HEK293 (cell line): ENCODE results near the gene MAPK12.

ENCODE experiments used
- AEBP2 ChIP-seq: fragments of 450-650 bp; formaldehyde crosslinking; IDR thresholded peaks from 2 replicates; pipeline ENCODE4 v1.5.1; 2016; ENCODE audit warnings: missing biosample characterization, missing genetic modification characterization, borderline replicate concordance
- BCL11A ChIP-seq: fragments of 450-650 bp; formaldehyde crosslinking; IDR thresholded peaks from 2 replicates; pipeline ENCODE4 v1.5.1; 2016; ENCODE audit warnings: low read depth, missing biosample characterization, missing genetic modification characterization
- CTCF ChIP-seq: fragments of 450-650 bp; formaldehyde crosslinking; IDR thresholded peaks from 2 replicates; pipeline ENCODE4 v1.5.1; 2016; ENCODE audit warnings: missing biosample characterization, missing genetic modification characterization
- GLI2 ChIP-seq: fragments of 450-650 bp; formaldehyde crosslinking; IDR thresholded peaks from 2 replicates; pipeline ENCODE4; 2017; ENCODE audit warnings: missing biosample characterization, missing genetic modification characterization, low read depth, borderline replicate concordance
- KLF1 ChIP-seq: fragments of 450-650 bp; formaldehyde crosslinking; IDR thresholded peaks from 2 replicates; pipeline ENCODE4 v1.5.1; 2016; ENCODE audit warnings: missing biosample characterization, missing genetic modification characterization
- YY1 ChIP-seq: fragments of 450-650 bp; formaldehyde crosslinking; IDR thresholded peaks from 2 replicates; pipeline ENCODE4 v1.5.1; 2018; ENCODE audit warnings: missing biosample characterization, missing genetic modification characterization
- ZFP3 ChIP-seq: fragments of 450-650 bp; formaldehyde crosslinking; IDR thresholded peaks from 2 replicates; pipeline ENCODE4 v1.5.1; 2016; ENCODE audit warnings: low read depth, missing biosample characterization, missing genetic modification characterization
- ZNF112 ChIP-seq: fragments of 450-650 bp; formaldehyde crosslinking; IDR thresholded peaks from 2 replicates; pipeline ENCODE4 v1.5.0; 2017; ENCODE audit warnings: missing biosample characterization, missing genetic modification characterization
- ZNF433 ChIP-seq: fragments of 450-650 bp; formaldehyde crosslinking; IDR thresholded peaks from 2 replicates; pipeline ENCODE4 v1.5.1; 2016; ENCODE audit warnings: missing biosample characterization, missing genetic modification characterization, low read depth
- TF ChIP-seq, protein P1 (sequence below): fragments of 450-650 bp; formaldehyde crosslinking; IDR thresholded peaks from 2 replicates; pipeline ENCODE4 v1.5.1; 2016; ENCODE audit warnings: missing biosample characterization, missing genetic modification characterization
- TF ChIP-seq, protein P2 (sequence below): fragments of 450-650 bp; formaldehyde crosslinking; IDR thresholded peaks from 2 replicates; pipeline ENCODE4 v1.5.1; 2016; ENCODE audit warnings: missing biosample characterization, missing genetic modification characterization

DNA sequence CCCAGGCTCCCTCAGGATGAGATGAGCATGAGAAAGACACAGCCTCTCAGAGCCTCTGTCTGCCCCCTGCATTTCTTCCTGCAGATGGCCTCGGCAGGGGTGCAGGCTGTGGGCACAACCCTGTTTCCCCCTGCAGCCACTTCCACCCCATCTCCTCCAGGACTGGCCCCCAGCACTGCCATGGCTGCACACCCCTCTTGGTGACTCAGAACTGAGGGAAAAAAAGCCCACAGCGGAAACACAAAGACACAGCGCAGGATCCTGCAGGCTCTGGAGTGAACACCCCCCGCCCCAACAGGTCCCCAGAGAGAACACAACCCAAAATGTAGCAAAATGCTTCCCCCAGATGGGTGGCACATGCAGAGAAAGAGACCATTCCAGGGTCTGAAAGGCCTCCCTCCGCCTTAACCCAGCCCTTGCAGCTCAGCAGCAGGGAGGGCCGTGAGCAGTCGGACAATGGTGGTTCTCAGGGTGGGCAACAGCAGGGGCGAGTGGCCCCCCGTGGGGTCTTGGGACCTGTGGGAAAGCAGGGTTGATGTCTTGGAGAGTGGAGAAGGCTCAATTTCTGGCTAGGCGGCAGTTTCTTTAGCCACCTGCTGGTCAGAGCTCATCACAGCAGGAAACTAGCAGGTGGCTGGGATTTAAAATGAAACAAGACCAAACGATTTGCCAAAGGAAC lies 24.6 kb downstream of the MAPK12 start:
- no peak for TF ChIP-seq AEBP2
- TF ChIP-seq CTCF (tag by site-specific recombination), result peak; percentile 25; the same call in 1 of the 2 replicates
- TF ChIP-seq GLI2, result no peak
- no peak for TF ChIP-seq YY1 (tag by site-specific recombination)
- TF ChIP-seq, protein P1, sequence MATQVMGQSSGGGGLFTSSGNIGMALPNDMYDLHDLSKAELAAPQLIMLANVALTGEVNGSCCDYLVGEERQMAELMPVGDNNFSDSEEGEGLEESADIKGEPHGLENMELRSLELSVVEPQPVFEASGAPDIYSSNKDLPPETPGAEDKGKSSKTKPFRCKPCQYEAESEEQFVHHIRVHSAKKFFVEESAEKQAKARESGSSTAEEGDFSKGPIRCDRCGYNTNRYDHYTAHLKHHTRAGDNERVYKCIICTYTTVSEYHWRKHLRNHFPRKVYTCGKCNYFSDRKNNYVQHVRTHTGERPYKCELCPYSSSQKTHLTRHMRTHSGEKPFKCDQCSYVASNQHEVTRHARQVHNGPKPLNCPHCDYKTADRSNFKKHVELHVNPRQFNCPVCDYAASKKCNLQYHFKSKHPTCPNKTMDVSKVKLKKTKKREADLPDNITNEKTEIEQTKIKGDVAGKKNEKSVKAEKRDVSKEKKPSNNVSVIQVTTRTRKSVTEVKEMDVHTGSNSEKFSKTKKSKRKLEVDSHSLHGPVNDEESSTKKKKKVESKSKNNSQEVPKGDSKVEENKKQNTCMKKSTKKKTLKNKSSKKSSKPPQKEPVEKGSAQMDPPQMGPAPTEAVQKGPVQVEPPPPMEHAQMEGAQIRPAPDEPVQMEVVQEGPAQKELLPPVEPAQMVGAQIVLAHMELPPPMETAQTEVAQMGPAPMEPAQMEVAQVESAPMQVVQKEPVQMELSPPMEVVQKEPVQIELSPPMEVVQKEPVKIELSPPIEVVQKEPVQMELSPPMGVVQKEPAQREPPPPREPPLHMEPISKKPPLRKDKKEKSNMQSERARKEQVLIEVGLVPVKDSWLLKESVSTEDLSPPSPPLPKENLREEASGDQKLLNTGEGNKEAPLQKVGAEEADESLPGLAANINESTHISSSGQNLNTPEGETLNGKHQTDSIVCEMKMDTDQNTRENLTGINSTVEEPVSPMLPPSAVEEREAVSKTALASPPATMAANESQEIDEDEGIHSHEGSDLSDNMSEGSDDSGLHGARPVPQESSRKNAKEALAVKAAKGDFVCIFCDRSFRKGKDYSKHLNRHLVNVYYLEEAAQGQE (tag by site-specific recombination), result no peak
- no peak for TF ChIP-seq ZNF433
- TF ChIP-seq ZFP3 (tag by site-specific recombination), result no peak
- TF ChIP-seq, protein P2, sequence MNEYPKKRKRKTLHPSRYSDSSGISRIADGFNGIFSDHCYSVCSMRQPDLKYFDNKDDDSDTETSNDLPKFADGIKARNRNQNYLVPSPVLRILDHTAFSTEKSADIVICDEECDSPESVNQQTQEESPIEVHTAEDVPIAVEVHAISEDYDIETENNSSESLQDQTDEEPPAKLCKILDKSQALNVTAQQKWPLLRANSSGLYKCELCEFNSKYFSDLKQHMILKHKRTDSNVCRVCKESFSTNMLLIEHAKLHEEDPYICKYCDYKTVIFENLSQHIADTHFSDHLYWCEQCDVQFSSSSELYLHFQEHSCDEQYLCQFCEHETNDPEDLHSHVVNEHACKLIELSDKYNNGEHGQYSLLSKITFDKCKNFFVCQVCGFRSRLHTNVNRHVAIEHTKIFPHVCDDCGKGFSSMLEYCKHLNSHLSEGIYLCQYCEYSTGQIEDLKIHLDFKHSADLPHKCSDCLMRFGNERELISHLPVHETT (tag by site-specific recombination), result no peak
- no peak for TF ChIP-seq BCL11A (tag by site-specific recombination)
- no peak for TF ChIP-seq KLF1
- TF ChIP-seq ZNF112 (tag by site-specific recombination), result no peak
